ENCODE results near the gene PHF23.

Gene PHF23

DNA sequence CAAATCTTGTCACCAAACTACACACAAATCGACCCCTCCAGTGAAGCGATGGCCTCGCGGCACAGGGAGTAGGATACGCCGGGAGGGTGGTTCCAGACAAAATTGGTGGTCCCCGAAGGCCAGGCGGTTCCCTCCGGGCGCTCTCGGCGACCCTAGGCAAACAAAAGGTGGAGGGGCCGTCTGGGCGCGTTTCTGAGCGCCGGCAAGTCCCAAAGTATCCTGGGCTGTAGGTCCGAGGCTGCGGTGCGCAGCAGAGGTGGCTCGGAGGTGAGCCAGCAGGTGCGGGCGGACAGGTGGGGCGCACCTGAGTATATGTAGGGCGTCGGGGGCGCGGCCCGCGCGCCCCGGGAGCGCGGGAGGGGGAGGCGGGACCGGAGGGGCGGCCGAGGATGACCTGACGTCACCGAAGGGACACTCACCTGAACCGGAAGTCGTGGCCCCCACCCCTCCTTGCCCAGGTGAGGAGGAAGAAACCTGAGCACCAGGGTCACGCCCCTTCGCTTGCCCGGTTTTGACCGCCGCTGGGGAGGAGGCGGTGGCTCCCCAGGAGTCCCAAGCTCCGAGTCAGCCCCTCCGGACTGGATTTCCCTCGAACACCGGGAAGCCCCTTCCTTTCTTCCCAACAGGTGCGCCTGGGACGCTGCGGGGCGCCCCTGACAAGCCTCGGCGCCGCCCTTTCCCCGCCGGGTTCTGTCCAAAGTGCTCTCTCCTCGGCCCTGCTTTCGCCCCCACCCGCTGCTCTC is 23.1 kb upstream of the PHF23 start, which contains the start of gene CLDN7:
CLDN7 (minus strand) TSS at position 287 of the 743 bp plus-strand sequence. CDS start 435 bp downstream, outside the sequence.
- peak within 1 kb of the TSS; percentile 91 for H3K27ac ChIP-seq
- TF ChIP-seq, protein P1, sequence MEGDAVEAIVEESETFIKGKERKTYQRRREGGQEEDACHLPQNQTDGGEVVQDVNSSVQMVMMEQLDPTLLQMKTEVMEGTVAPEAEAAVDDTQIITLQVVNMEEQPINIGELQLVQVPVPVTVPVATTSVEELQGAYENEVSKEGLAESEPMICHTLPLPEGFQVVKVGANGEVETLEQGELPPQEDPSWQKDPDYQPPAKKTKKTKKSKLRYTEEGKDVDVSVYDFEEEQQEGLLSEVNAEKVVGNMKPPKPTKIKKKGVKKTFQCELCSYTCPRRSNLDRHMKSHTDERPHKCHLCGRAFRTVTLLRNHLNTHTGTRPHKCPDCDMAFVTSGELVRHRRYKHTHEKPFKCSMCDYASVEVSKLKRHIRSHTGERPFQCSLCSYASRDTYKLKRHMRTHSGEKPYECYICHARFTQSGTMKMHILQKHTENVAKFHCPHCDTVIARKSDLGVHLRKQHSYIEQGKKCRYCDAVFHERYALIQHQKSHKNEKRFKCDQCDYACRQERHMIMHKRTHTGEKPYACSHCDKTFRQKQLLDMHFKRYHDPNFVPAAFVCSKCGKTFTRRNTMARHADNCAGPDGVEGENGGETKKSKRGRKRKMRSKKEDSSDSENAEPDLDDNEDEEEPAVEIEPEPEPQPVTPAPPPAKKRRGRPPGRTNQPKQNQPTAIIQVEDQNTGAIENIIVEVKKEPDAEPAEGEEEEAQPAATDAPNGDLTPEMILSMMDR (conservative IDR thresholded peaks at IDR 0.05): no peak

DNA sequence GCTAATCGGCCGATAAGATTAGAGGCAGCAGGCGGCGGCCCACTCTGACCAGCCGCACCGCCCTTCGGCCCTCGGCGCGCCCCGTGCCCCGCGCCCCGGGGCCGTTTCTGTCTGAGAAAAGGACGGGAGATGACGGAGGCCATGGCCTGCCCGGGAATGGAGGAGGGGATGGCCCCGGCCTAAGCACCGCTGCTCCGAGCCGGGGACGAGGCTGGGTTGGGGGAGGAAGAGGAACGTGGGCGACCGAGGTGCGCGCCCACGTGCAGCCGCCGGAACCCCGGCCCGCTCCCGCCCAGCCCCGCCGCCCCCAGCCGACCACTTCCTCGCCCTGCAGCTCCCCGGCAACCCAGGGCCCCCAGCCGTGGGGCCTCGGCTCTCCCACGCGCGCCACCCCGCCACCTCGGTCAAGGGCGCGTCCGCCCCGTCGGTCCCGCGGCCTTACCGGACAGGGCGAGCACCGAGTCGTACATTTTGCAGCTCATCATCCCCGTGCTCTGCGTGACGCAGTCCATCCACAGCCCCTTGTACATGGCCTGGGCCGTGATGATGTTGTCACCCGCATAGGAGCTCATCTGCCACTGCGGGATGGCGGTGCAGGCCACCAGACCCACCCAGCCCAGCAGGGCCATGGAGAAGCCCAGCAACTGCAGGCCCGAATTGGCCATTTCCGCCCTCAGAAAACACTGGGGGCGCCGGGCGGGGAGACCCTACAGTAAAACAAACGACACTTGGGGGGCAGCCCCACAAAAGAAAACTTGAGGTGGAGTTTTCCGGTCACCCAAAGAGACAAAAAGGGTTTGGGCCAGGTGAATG is 22.3 kb upstream of the PHF23 start:
- peak overlapping the region; percentile 91 for H3K27ac ChIP-seq
- TF ChIP-seq, protein P1 (conservative IDR thresholded peaks at IDR 0.05): no peak

DNA sequence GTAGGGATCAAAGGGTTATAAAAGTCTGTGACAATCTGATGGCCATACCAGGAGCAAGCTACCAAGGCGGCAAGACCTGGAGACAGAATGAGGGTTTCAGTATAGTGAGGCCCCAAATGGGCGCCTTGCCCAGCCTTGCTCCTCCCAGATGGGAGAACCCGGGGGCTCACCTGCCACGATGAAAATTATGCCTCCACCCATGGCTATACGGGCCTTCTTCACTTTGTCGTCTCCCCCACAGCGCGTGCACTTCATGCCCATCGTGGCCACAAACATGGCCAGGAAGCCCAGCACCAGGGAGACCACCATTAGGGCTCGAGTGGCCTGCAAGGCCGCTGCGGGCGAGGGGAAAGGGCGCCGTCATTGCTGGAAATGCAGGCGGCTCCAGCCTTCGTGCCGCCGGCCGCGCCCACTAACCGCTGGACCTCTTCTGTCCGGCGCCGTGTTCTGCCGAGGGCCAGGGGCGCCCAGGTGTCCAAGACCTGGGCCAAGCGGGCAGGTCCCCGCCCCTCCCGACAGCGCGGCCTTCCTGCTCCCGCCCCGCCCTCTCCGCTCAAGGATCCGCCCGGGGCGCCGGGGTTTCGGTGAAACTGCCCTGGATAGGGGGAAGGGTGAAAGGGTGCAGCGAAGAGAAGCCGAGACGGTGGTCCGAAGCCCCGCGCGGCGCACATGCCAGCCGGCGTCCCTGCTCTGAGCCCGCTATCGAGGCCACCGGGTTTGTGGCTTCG is 21.6 kb upstream of the PHF23 start:
- TF ChIP-seq, protein P1 (conservative IDR thresholded peaks at IDR 0.05): no peak
- H3K27ac ChIP-seq: peak overlapping the region; percentile 91

DNA sequence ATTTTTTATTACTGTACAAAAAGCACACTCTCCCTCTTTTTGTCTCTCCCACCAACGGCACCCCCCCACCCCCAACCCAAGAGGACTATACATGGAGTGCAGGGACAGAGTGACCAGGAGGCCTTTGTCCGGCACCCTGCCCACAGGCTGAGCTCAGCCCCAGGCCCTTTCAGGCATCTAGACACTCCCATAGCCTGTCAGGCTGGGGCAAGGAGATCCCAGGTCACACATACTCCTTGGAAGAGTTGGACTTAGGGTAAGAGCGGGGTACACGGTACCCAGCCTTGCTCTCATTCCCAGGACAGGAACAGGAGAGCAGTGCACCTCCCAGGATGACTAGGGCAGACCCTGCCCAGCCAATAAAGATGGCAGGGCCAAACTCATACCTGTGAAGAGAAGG is 20.9 kb upstream of the PHF23 start:
- TF ChIP-seq, protein P1 (conservative IDR thresholded peaks at IDR 0.05): no peak
- H3K27ac ChIP-seq: peak overlapping the region; percentile 91

DNA sequence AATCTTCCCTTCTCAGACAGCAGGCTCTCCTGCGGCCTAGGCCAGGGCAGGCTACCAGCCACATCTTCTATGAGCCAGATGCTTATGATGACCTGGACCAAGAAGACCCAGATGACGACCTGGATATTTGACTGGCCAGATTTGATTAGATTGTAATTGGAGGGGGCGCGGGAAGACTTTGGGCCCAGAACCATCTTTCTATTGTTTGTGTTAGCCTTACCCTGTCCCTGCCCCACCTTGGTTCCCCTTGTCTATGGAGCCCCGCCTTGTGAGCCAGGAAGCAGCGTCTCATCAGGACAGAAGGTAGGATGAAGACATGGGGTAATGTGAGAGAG is 20.3 kb upstream of the PHF23 start:
- TF ChIP-seq, protein P1 (conservative IDR thresholded peaks at IDR 0.05): no peak
- H3K27ac ChIP-seq: peak overlapping the region; percentile 21; the same call in 1 of the 2 replicates

DNA sequence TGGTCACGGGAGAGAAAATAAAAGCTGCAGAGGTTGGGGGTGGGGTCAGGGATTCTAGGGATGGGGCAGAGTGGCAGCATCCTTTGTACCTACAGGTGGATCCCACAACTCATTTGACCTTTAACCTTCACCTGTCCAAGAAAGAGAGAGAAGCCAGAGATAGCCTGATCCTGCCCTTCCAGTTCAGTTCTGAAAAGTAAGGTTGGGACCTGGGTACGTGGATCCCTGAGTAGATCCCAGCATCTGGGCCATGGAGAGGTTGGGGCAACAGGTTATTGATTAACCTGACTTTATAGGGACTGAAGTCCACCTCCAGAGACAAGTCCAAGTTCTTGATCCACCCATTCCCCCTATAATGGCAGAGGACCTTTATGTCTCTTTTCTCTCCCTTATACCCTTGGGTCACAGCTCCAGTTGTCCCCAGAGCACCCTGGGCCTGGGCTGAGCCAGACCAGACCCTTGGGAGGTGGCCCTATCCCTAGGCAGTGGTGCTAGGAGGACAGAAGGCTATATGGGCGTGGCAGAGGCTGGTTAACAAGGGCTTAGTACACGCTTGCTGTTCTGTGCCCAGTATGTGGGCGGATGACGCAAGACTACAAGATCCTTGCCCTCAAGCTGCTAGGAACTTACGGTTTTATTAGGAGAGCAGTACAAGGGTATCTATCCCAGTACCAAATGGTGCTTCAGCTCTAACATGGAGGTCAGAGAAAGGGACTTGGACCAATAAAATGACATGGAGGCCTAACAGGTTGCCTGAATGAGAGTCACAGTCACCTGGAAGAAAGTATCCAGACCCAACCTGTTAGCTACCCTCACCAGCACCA is 19.7 kb upstream of the PHF23 start:
- H3K27ac ChIP-seq: peak overlapping the region; percentile 21; the same call in 1 of the 2 replicates
- TF ChIP-seq, protein P1 (conservative IDR thresholded peaks at IDR 0.05): no peak
